Measurements from ENCODE around the gene ARHGAP12. TPM values are rescaled to one million over a fixed set of nuclear protein-coding genes. Genes with fewer than 3 reads are reported as not detected.
A peak's percentile ranks its signal among the peaks of the same experiment; 100 is the strongest.

The ARHGAP12 gene
- total RNA-seq, 1 donor from 2014 or later = 35.3 TPM

GRCh38 chr10:31774928-31775650, 153.5 kb downstream of the ARHGAP12 start:
- no peaks in the 10 kb centered on the region for H3K9me3 Mint-ChIP-seq
- H3K4me1 Mint-ChIP-seq = peaks cover 19% of the 10 kb centered on the region
- H3K36me3 Mint-ChIP-seq = peaks cover 2% of the 10 kb centered on the region
- no peak for DNase-seq (ENCODE audit: low spot score in 2 of 2, unreplicated experiment in 2 of 2)
- no peak for TF ChIP-seq CTCF (IDR thresholded peaks at IDR 0.05; ENCODE audit: unreplicated experiment)
- peak overlapping the region; percentile 69 for H3K27ac Mint-ChIP-seq
- no peak overlapping the region for H3K4me3 Mint-ChIP-seq
- no peaks in the 10 kb centered on the region for H3K27me3 Mint-ChIP-seq (ENCODE audit: low read depth)

DNA sequence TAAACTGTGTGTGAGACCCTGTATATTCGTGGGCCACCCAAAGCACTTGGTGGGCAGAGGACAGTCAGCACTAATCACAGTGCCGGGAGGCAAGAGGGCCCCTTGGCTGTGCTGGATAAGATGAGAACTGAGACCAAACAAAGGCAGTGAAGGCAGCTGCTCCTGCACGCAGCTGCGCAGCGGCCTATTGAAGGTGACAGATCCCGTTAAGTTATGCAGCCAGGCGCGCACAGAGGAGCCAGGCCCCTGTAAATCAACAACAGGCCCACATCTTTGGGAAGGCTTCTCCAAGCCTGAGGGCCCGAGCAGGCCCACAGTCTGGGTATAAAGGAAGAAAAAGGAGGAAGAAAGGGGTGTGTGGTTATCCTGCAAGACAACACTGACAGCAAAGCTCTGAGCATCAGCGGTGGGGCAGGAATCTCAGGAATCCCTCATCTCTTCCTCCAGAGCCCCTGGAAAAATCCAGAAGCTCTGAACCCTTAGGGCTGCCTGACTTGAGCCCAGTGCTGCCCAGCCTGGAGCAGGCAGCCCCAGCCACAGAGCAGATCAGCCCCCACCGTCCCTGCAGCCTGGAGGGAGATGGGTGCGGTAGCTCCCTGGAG, 154.2 kb downstream of the ARHGAP12 start:
- Mint-ChIP-seq H3K27me3 (ENCODE audit: low read depth) (no peaks in the 10 kb centered on the region), H3K36me3 (peaks cover 2% of the 10 kb centered on the region), H3K9me3 (no peaks in the 10 kb centered on the region), H3K4me1 (peaks cover 19% of the 10 kb centered on the region), H3K27ac (peak overlapping the region; percentile 69), H3K4me3 (no peak overlapping the region)
- DNase-seq (ENCODE audit: low spot score in 2 of 2, unreplicated experiment in 2 of 2) = no peak
- no peak for TF ChIP-seq CTCF (IDR thresholded peaks at IDR 0.05; ENCODE audit: unreplicated experiment)

- DNase-seq (ENCODE audit: low spot score in 2 of 2, unreplicated experiment in 2 of 2) = no peak
- H3K27ac Mint-ChIP-seq = peak overlapping the region; percentile 13
- no peaks in the 10 kb centered on the region for H3K27me3 Mint-ChIP-seq (ENCODE audit: low read depth)
- H3K9me3 Mint-ChIP-seq = no peaks in the 10 kb centered on the region
- H3K4me3 Mint-ChIP-seq = no peak overlapping the region
- no peak for TF ChIP-seq CTCF (IDR thresholded peaks at IDR 0.05; ENCODE audit: unreplicated experiment)
- peaks cover 2% of the 10 kb centered on the region for H3K36me3 Mint-ChIP-seq
- peaks cover 19% of the 10 kb centered on the region for H3K4me1 Mint-ChIP-seq
These were observed 154.8 kb downstream of the ARHGAP12 start for GRCh38 chr10:31773749-31774298.

DNA sequence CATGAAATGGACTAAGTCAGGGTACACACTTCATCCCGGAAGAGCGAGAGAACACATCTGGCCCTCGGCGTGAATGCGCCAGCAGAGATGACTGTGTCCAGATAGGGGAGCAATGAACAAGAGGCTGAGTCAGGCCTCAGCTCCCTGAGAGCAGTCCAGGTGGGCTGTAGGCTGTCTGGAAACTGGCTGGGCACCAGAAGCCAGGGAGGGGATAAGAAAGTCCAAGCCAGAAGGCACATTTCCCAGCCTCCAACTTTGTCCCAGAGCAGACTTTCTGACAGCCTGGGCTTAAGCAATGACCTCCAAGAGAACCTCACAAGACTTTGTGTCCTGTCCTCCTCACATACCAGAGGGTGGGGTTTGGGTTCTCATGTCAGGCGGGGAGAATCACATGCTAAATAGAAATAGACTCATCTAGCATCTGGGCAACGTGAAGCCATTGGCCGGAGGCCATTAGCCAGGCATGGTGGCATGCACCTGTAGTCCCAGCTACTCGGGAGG, 157.2 kb downstream of the ARHGAP12 start:
- DNase-seq (ENCODE audit: low spot score in 2 of 2, unreplicated experiment in 2 of 2) = no peak
- Mint-ChIP-seq H3K4me3 (no peak overlapping the region), H3K36me3 (no peaks in the 10 kb centered on the region), H3K27ac (no peak overlapping the region), H3K4me1 (peaks cover 19% of the 10 kb centered on the region), H3K9me3 (no peaks in the 10 kb centered on the region), H3K27me3 (ENCODE audit: low read depth) (no peaks in the 10 kb centered on the region)
- TF ChIP-seq CTCF (IDR thresholded peaks at IDR 0.05; ENCODE audit: unreplicated experiment) = no peak

- no peaks in the 10 kb centered on the region for H3K36me3 Mint-ChIP-seq
- H3K27ac Mint-ChIP-seq = no peak overlapping the region
- no peak for DNase-seq (ENCODE audit: low spot score in 2 of 2, unreplicated experiment in 2 of 2)
- no peaks in the 10 kb centered on the region for H3K27me3 Mint-ChIP-seq (ENCODE audit: low read depth)
- peak; percentile 61 for TF ChIP-seq CTCF (IDR thresholded peaks at IDR 0.05; ENCODE audit: unreplicated experiment)
- H3K4me1 Mint-ChIP-seq = peaks cover 19% of the 10 kb centered on the region
- no peaks in the 10 kb centered on the region for H3K9me3 Mint-ChIP-seq
- H3K4me3 Mint-ChIP-seq = no peak overlapping the region
These were observed 158.2 kb downstream of the ARHGAP12 start for GRCh38 chr10:31770307-31770902.

Measured in mesothelial cell of epicardium (in vitro differentiated cells).